Right renal cortex interstitium (tissue), 3 donors: ENCODE measurements around the gene RAI1. TPM values are rescaled to one million over a fixed set of nuclear protein-coding genes. Genes with fewer than 3 reads are reported as not detected.

Source experiments
- DNase-seq, 3 donors: peaks; one replicate each; pipeline ENCODE4 v3.0.0-alpha.2; 2013; ENCODE audit warnings: low read depth in 3 of 3, low spot score in 2 of 3
- polyA plus RNA-seq, 3 donors: library from polyadenylated mRNA; unstranded; fragments of 120-200 nt; gene quantifications; one replicate each; pipeline ENCODE4 v1.2.1, GENCODE V29; 2013; ENCODE audit not compliant: insufficient read length in 3 of 3

The RAI1 gene
- polyA plus RNA-seq, 3 donors: 17.2 to 18.8 (median 18.7) TPM

GRCh38 chr17:17745476-17746455 is 64.5 kb downstream of the RAI1 start:
- no peak for DNase-seq

GRCh38 chr17:17748179-17748578 is 66.9 kb downstream of the RAI1 start:
- DNase-seq: no peak

GRCh38 chr17:17748604-17749003 is 67.3 kb downstream of the RAI1 start:
- DNase-seq: no peak

GRCh38 chr17:17749025-17749772 is 67.9 kb downstream of the RAI1 start:
- DNase-seq: no peak

GRCh38 chr17:17749921-17750320 is 68.7 kb downstream of the RAI1 start:
- no peak for DNase-seq

- no peak for DNase-seq
Observed at GRCh38 chr17:17750881-17751280, 69.6 kb downstream of the RAI1 start.

GRCh38 chr17:17751489-17752088 is 70.3 kb downstream of the RAI1 start:
- no peak for DNase-seq

- DNase-seq: peak in 2 of 3 donors; percentile 85
Observed at GRCh38 chr17:17752089-17752820, 71.0 kb downstream of the RAI1 start.

- DNase-seq: no peak
Observed at GRCh38 chr17:17752821-17753321, 71.6 kb downstream of the RAI1 start.

GRCh38 chr17:17754719-17755686 is 73.7 kb downstream of the RAI1 start:
- DNase-seq: no peak

GRCh38 chr17:17755715-17756114 is 74.5 kb downstream of the RAI1 start:
- DNase-seq: no peak

- DNase-seq: no peak
Observed at GRCh38 chr17:17757391-17757791, 76.1 kb downstream of the RAI1 start.

- DNase-seq: no peak
Observed at GRCh38 chr17:17757956-17758845, 76.9 kb downstream of the RAI1 start.

GRCh38 chr17:17758941-17759563 is 77.8 kb downstream of the RAI1 start:
- DNase-seq: no peak

GRCh38 chr17:17760350-17760749 is 79.1 kb downstream of the RAI1 start:
- no peak for DNase-seq

- DNase-seq: no peak
Observed at GRCh38 chr17:17760872-17761550, 79.8 kb downstream of the RAI1 start.
